HepG2 (cell line): ENCODE results near the gene WNT9A. TPM values are rescaled to one million over a fixed set of nuclear protein-coding genes. Genes with fewer than 3 reads are reported as not detected.

Experiments used
- ATAC-seq: fragments of 200-7000 bp; cut with Tn5 transposase; 3 replicates; pipeline ENCODE4 v1.9.1; 2020; ENCODE audit warnings: mild to moderate bottlenecking, moderate library complexity
- BruUV-seq: library from RNA; stranded (reverse); fragments of 400-500 nt; replicated peaks from 2 replicates; lab custom pipeline; 2021; lab: Mats Ljungman, UMichigan
- CTCF ChIA-PET: fragments of 300-600 bp; formaldehyde crosslinking; extraction: SDS; loops from one replicate; lab custom pipeline; 2021; ENCODE audit warnings: low total read pairs, inconsistent platforms, low intra/inter-chr PET ratio; lab: Yijun Ruan, JAX
- POLR2A ChIA-PET: fragments of 350-600 bp; sonication (Branson Sonifier 250); formaldehyde crosslinking; loops from one replicate; lab custom pipeline; 2020; ENCODE audit warnings: antibody characterized with exemption, inconsistent platforms; lab: Yijun Ruan, JAX
- DNase-seq: peaks from one replicate; pipeline ENCODE4 v3.0.0-alpha.2; 2015; ENCODE audit warnings: low spot score
- FAIRE-seq: peaks from 3 replicates; lab custom pipeline; 2011; peaks lifted over from hg19 to GRCh38; lab: Jason Lieb, UNC
- H2AFZ ChIP-seq: one replicate; pipeline ENCODE4 v1.6.1; 2011; ENCODE audit warnings: low read length, inconsistent platforms
- H3K27ac ChIP-seq: fragments of 300-600 bp; 3 replicates; pipeline ENCODE4 v1.8.0; 2011; ENCODE audit warnings: mixed run types, mild to moderate bottlenecking, mixed read lengths, low read length, inconsistent platforms; ENCODE audit not compliant: insufficient read depth; ENCODE audit errors: extremely low read length
- H3K27me3 ChIP-seq, 2 experiments: fragments of 200-600 bp in 1 of 2; 2 replicates in 1 of 2; 3 replicates in 1 of 2; pipeline versions ENCODE4 v1.6.0 to v1.8.0; 2011; ENCODE audit warnings: low read length in 2 of 2, mild to moderate bottlenecking in 2 of 2, moderate library complexity in 2 of 2, inconsistent platforms in 1 of 2; ENCODE audit not compliant: insufficient read depth in 2 of 2, control insufficient read depth in 1 of 2
- H3K36me3 ChIP-seq, 2 experiments: fragments of 200-600 bp in 1 of 2; replicated peaks in 1 of 2; 2 replicates in 1 of 2; 3 replicates in 1 of 2; pipeline versions ENCODE4 v1.5.1 to v1.8.0; 2011; ENCODE audit warnings: low read length in 2 of 2, inconsistent platforms in 1 of 2; ENCODE audit not compliant: insufficient read depth in 2 of 2, control insufficient read depth in 1 of 2
- H3K4me1 ChIP-seq: 2 replicates; pipeline ENCODE4 v1.5.1; 2012; ENCODE audit warnings: low read length, inconsistent platforms; ENCODE audit not compliant: insufficient read depth
- H3K4me2 ChIP-seq: 2 replicates; pipeline ENCODE4 v1.6.0; 2011; ENCODE audit warnings: low read depth, low read length, inconsistent platforms
- H3K4me3 ChIP-seq, 3 experiments: fragments of 200-600 bp in 1 of 3; sonication (generic), shearing (Covaris generic) in 1 of 3; replicated peaks in 1 of 3; 2 replicates each; pipeline ENCODE4 v1.5.1; 2011 to 2016; ENCODE audit warnings: low read length in 3 of 3, inconsistent platforms in 2 of 3, low read depth in 2 of 3, mild to moderate bottlenecking in 2 of 3, control low read depth in 1 of 3, mixed read lengths in 1 of 3; ENCODE audit not compliant: insufficient read depth in 1 of 3
- H3K79me2 ChIP-seq: one replicate; pipeline ENCODE4 v1.6.1; 2011; ENCODE audit warnings: low read length, inconsistent platforms; ENCODE audit not compliant: insufficient read depth
- H3K9ac ChIP-seq: 2 replicates; pipeline ENCODE4 v1.6.0; 2011; ENCODE audit warnings: mild to moderate bottlenecking, low read depth, low read length, inconsistent platforms; ENCODE audit not compliant: insufficient read depth
- H3K9me3 ChIP-seq: 2 replicates; pipeline ENCODE4 v1.5.1; 2012; ENCODE audit warnings: mild to moderate bottlenecking, low read length
- H4K20me1 ChIP-seq: 2 replicates; pipeline ENCODE4 v1.6.0; 2011; ENCODE audit warnings: inconsistent platforms, mild to moderate bottlenecking, low read length, moderate library complexity; ENCODE audit not compliant: insufficient read depth
- CHD2 ChIP-seq: IDR thresholded peaks from 2 replicates; pipeline ENCODE4 v1.6.1; 2011; ENCODE audit warnings: low read depth, low read length, improper control_type of control experiment
- HNRNPLL ChIP-seq: fragments of 200-400 bp; formaldehyde crosslinking; IDR thresholded peaks from 2 replicates; pipeline ENCODE4 v1.6.1; 2017; ENCODE audit warnings: mild to moderate bottlenecking, low read depth, low read length; ENCODE audit not compliant: poor library complexity, severe bottlenecking
- NFE2L2 ChIP-seq: fragments of 150-350 bp; IDR thresholded peaks from 2 replicates; pipeline ENCODE4 v1.6.1; 2014; ENCODE audit warnings: low read length
- SSRP1 ChIP-seq: IDR thresholded peaks from 2 replicates; pipeline ENCODE4 v1.6.1; 2016; ENCODE audit warnings: control low read depth
- STAG1 ChIP-seq: sonication (generic); formaldehyde crosslinking; IDR thresholded peaks from 2 replicates; pipeline ENCODE4 v1.4.0; 2020; ENCODE audit warnings: missing genetic modification reagents
- WGBS: methylation state at CpG from one replicate; pipeline ENCODE4 v1.1.6; 2017; ENCODE audit warnings: low lambda C conversion rate; 5-methylcytosine and 5-hydroxymethylcytosine counted together
- in situ Hi-C: cut with HindIII; loops from 2 replicates; pipeline ENCODE4 v1.10.0; 2017; ENCODE audit warnings: low pct_unique_long_range_greater_than_20kb; ENCODE audit not compliant: extremely low pct_ligation_motif_present
- intact Hi-C: fragments of 100-400 bp; cut with micrococcal nuclease; formaldehyde crosslinking; loops from one replicate; pipeline ENCODE4 v1.10.0; 2022; ENCODE audit not compliant: unreplicated experiment
- polyA plus RNA-seq, 8 experiments: library from polyadenylated mRNA; depleted of rRNA in 3 of 8; stranded (reverse) in 7 of 8; unstranded in 1 of 8; fragments of >200 nt; fragmentation: Illumina TruSeq in 4 of 8; extraction: Trizol in 4 of 8; gene quantifications; 2 replicates each; pipeline versions ENCODE4 v1.2.1 to v1.2.3, GENCODE V29; 2011 to 2016; ENCODE audit warnings: low read depth in 4 of 8, missing spikeins in 1 of 8, mixed read lengths in 1 of 8; ENCODE audit not compliant: insufficient read depth in 1 of 8
- total RNA-seq, 5 experiments: library from RNA; depleted of rRNA; stranded (reverse); fragments of >200 nt; fragmentation: Illumina TruSeq; extraction: Trizol; gene quantifications; 2 replicates each; pipeline ENCODE4 v1.2.3, GENCODE V29; 2016; ENCODE audit warnings: low read depth in 1 of 5
- TF ChIP-seq, protein P1 (sequence below): IDR thresholded peaks from 2 replicates; pipeline ENCODE4 v1.6.1; 2012; ENCODE audit warnings: low read length, improper control_type of control experiment
- TF ChIP-seq, protein P2 (sequence below): sonication (generic); formaldehyde crosslinking; IDR thresholded peaks from 2 replicates; pipeline ENCODE4 v1.4.0; 2020; ENCODE audit warnings: mild to moderate bottlenecking, missing genetic modification reagents
- TF ChIP-seq, protein P3 (sequence below): sonication (generic); formaldehyde crosslinking; IDR thresholded peaks from 2 replicates; pipeline ENCODE4 v1.5.0; 2020; ENCODE audit warnings: mild to moderate bottlenecking, missing genetic modification reagents
- TF ChIP-seq, protein P4 (sequence below): sonication (generic); formaldehyde crosslinking; conservative IDR thresholded peaks from 2 replicates; pipeline ENCODE4 v1.4.0; 2020; ENCODE audit warnings: mild to moderate bottlenecking, missing genetic modification reagents, moderate library complexity

Gene WNT9A
- total and polyA plus RNA-seq, 2 of the 13 experiments (the other 11 are each of a cell fraction or from before 2014, with no cell fraction given), result 0.04 TPM; not detected in 1

DNA sequence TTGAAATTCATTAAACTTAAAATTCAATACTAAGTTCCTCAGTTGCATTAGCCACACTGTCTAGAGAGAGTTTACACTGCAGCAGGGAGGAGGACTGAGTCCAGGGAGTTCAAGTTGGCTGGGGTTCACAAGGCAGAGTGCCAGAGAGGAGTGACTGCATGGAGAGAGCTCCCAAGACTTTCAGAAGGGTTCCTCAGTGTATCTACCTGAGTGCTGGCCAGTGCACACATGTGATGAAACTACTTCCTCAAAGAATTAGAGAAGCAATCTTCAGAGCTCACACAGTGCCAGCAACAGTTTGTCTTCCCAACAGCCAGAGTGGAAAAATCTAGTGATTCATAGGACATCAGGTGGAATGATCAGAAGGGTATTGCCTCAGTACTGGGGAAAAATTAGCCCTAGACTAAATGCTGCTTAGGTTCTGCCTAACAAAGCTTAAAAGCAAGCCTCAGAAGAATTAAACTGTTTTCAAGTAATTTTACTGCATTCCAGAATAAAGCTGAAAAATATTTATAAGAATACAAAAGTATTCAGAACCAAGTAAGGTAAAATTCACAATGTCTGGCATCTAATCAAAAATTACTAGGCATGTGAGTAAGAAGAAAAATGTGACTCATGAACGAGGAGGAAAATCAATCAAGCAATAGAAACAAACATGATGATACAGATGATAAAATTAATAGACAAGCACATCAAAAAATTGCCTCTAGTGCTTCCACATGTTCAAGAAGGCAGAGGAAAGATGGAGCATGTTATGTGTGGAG, 48.6 kb upstream of the WNT9A start (continued):
- TF ChIP-seq, protein P1, sequence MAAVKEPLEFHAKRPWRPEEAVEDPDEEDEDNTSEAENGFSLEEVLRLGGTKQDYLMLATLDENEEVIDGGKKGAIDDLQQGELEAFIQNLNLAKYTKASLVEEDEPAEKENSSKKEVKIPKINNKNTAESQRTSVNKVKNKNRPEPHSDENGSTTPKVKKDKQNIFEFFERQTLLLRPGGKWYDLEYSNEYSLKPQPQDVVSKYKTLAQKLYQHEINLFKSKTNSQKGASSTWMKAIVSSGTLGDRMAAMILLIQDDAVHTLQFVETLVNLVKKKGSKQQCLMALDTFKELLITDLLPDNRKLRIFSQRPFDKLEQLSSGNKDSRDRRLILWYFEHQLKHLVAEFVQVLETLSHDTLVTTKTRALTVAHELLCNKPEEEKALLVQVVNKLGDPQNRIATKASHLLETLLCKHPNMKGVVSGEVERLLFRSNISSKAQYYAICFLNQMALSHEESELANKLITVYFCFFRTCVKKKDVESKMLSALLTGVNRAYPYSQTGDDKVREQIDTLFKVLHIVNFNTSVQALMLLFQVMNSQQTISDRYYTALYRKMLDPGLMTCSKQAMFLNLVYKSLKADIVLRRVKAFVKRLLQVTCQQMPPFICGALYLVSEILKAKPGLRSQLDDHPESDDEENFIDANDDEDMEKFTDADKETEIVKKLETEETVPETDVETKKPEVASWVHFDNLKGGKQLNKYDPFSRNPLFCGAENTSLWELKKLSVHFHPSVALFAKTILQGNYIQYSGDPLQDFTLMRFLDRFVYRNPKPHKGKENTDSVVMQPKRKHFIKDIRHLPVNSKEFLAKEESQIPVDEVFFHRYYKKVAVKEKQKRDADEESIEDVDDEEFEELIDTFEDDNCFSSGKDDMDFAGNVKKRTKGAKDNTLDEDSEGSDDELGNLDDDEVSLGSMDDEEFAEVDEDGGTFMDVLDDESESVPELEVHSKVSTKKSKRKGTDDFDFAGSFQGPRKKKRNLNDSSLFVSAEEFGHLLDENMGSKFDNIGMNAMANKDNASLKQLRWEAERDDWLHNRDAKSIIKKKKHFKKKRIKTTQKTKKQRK, result no peak
- TF ChIP-seq, protein P2, sequence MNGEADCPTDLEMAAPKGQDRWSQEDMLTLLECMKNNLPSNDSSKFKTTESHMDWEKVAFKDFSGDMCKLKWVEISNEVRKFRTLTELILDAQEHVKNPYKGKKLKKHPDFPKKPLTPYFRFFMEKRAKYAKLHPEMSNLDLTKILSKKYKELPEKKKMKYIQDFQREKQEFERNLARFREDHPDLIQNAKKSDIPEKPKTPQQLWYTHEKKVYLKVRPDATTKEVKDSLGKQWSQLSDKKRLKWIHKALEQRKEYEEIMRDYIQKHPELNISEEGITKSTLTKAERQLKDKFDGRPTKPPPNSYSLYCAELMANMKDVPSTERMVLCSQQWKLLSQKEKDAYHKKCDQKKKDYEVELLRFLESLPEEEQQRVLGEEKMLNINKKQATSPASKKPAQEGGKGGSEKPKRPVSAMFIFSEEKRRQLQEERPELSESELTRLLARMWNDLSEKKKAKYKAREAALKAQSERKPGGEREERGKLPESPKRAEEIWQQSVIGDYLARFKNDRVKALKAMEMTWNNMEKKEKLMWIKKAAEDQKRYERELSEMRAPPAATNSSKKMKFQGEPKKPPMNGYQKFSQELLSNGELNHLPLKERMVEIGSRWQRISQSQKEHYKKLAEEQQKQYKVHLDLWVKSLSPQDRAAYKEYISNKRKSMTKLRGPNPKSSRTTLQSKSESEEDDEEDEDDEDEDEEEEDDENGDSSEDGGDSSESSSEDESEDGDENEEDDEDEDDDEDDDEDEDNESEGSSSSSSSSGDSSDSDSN (CRISPR knock-in tag), result no peak
- no peak for TF ChIP-seq NFE2L2

DNA sequence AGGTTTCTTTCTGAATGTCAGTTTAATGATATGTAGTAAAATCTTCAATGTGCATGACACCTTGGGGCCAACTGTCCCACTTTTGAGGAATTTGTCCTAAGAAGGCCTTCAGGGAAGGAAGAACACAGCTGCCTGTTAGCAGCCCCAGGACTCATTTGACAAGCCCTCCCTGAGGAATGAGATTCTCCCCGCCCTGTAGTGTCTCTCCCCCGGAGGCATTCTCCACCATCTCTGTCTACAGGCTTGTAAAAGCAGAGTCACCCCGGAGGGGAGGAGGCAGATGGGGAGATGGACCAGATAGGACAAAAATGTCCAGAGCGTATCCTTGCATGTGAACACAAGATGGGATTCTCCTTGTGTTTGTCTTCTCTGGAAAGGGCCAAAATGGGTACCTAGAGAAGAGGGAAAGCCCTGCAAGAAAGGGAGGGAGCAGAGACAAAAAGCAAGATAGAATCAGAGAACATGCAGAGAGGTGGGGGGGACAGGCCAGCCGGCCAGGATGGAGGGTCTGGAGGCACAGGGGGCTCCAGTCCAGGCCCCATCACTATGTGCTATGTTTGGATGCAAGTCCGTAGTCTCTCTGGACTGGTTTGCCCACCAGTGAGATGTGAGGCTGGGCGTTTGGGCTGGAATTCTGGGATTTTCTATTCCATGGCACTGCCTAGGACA, 47.0 kb upstream of the WNT9A start:
- no peak overlapping the region for H3K27ac ChIP-seq
- no peak overlapping the region for H3K4me3 ChIP-seq
- H3K9me3 ChIP-seq, result 0 out of 2 replicates have a peak, but pooled peaks cover 7% of the 10 kb centered on the region
- no peak for FAIRE-seq
- H3K36me3 ChIP-seq, result no peaks in the 10 kb centered on the region
- intact Hi-C loops, result loop anchor here (5.0 kb wide), 1 partner anchor 523 kb away; no protein-coding TSS in a partner anchor
- no peak for ATAC-seq
- H3K9ac ChIP-seq, result no peak overlapping the region
- no TSS peak for BruUV-seq
- no peak overlapping the region for H2AFZ ChIP-seq
- POLR2A ChIA-PET, result no interaction called here
- DNase-seq, result no peak
- no peak overlapping the region for H3K4me2 ChIP-seq
- no peaks in the 10 kb centered on the region for H4K20me1 ChIP-seq
- no peaks in the 10 kb centered on the region for H3K4me1 ChIP-seq
- H3K79me2 ChIP-seq, result no peaks in the 10 kb centered on the region
- 3% methylated on average over 5 of the region's 7 CpGs for WGBS
- no peaks in the 10 kb centered on the region for H3K27me3 ChIP-seq
- CTCF ChIA-PET, result no interaction called here
- in situ Hi-C loops, result loop anchor here (10.0 kb wide), 1 partner anchor 200 kb away; no protein-coding TSS in a partner anchor
- no peak for TF ChIP-seq CHD2
- TF ChIP-seq, protein P3, sequence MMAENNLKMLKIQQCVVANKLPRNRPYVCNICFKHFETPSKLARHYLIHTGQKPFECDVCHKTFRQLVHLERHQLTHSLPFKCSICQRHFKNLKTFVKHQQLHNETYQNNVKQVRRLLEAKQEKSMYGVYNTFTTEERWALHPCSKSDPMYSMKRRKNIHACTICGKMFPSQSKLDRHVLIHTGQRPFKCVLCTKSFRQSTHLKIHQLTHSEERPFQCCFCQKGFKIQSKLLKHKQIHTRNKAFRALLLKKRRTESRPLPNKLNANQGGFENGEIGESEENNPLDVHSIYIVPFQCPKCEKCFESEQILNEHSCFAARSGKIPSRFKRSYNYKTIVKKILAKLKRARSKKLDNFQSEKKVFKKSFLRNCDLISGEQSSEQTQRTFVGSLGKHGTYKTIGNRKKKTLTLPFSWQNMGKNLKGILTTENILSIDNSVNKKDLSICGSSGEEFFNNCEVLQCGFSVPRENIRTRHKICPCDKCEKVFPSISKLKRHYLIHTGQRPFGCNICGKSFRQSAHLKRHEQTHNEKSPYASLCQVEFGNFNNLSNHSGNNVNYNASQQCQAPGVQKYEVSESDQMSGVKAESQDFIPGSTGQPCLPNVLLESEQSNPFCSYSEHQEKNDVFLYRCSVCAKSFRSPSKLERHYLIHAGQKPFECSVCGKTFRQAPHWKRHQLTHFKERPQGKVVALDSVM (CRISPR knock-in tag), result no peak
- TF ChIP-seq SSRP1 (CRISPR knock-in tag), result no peak
- TF ChIP-seq HNRNPLL, result no peak
- TF ChIP-seq, protein P4, sequence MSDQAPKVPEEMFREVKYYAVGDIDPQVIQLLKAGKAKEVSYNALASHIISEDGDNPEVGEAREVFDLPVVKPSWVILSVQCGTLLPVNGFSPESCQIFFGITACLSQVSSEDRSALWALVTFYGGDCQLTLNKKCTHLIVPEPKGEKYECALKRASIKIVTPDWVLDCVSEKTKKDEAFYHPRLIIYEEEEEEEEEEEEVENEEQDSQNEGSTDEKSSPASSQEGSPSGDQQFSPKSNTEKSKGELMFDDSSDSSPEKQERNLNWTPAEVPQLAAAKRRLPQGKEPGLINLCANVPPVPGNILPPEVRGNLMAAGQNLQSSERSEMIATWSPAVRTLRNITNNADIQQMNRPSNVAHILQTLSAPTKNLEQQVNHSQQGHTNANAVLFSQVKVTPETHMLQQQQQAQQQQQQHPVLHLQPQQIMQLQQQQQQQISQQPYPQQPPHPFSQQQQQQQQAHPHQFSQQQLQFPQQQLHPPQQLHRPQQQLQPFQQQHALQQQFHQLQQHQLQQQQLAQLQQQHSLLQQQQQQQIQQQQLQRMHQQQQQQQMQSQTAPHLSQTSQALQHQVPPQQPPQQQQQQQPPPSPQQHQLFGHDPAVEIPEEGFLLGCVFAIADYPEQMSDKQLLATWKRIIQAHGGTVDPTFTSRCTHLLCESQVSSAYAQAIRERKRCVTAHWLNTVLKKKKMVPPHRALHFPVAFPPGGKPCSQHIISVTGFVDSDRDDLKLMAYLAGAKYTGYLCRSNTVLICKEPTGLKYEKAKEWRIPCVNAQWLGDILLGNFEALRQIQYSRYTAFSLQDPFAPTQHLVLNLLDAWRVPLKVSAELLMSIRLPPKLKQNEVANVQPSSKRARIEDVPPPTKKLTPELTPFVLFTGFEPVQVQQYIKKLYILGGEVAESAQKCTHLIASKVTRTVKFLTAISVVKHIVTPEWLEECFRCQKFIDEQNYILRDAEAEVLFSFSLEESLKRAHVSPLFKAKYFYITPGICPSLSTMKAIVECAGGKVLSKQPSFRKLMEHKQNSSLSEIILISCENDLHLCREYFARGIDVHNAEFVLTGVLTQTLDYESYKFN (CRISPR knock-in tag), result no peak
- TF ChIP-seq STAG1 (CRISPR knock-in tag), result no peak
